ENCODE data around the gene MED16.

MED16 gene

DNA sequence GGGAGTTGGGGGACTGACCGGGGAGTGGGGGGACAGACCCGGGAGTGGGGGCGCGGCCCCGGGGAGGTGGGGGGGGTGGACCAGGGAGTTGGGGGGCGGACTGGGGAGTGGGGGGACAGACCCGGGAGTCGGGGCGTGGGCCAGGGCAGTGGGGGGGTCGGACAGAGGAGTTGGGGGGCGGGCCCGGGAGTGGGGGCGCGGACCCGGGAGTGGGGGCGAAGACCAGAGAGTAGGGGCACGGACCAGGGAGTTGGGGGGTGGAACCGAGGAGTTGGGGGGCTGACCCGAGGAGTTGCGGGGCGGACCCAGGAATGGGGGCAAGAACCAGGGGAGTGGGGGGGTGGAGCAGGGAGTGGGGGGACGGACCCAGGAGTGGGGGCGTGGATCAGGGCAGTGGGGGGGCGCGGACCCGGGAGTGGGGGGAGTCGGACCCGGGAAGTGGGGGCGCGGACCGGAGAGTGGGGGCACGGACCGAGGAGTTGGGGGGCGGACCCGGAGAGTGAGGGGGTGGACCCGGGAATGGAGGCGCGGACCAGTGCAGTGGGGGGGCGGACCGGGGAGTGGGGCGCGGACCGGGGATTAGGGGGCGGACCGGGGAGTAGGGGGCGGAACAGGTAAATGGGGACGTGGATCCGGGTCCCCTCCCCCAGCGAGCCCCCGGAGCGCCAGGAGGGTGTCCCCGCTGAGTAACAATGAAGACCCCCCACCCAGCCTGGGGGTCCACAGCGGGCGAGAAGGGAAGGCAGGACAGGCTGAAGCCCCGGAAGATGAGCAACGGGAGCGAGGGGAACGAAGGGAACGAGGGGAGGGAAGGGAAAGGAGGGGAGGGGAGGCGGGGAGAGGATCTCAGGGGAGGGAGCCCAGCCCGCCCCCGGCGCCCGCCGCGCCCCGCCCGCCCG, 19.4 kb upstream of the MED16 start:
- DNase-seq (ENCODE audit: low read depth in 2 of 2, low spot score in 1 of 2) = no peak

DNA sequence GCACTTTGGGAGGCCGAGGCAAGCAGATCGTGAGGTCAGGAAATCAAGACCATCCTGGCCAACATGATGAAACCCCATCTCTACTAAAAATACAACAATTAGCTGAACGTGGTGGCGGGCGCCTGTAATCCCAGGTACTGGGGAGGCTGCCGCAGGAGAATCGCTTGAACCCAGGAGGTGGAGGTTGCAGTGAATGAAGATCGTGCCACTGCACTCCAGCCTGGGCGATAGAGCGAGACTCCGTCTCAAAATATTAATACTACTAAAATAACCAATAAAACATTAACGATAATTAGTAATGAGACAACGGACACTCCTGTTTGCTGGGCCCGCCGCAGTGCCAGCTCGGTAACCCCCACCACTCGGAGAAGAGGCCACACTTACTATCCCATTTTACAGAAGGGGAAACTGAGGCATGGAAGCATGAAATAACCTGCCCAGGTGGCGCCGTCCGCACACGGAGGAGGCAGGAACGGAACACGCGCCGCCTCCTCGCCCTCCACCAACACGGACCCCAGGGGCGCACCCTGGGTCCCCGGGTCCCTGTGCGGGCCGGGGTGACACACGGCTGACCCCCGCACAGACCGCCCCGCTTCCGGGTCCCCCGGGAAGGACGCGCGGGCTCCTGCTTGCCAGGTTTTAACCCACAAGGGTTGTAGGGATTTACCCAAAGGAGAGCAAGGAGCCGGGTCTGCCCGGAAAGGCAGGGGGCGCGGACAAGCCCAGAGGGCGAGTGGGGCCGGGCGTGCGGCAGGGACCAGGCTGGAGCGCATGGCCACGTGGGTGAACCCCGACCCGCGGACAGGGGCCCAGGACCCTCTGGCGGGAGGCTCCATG, 18.4 kb upstream of the MED16 start:
- DNase-seq (ENCODE audit: low read depth in 2 of 2, low spot score in 1 of 2) = no peak

DNA sequence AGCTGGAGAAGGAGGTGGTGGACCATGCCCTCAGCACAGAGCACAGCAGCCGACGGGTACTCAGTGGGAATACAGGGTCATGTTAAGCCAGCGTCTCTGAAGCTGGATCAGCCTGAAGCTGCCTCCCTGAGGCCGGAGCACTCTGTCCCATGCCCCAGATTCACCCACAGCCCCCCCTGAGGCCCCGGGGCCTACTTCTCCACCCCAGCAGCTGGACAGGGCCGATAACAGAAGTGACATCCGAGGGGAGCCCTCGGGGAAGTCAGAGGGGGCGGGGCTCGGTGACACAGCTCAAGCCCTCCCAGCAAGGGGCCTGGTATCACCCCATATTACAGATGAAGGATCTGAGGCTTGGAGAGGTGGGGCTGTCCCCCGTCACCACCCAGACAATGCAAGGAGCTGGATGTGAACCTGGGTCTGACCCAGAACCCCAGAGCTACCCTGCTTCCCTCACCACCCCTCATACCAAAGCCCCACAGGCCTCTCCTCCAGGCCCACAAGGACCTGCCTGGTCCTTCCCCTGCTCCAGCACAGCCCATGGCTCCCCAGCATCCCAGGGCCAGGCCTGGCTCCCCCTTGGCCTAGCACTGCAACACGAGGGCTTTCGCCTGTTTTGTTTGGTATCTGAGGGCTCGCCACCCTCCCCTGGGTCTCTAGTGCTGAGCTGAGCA, 14.3 kb upstream of the MED16 start:
- no peak for DNase-seq (ENCODE audit: low read depth in 2 of 2, low spot score in 1 of 2)

DNA sequence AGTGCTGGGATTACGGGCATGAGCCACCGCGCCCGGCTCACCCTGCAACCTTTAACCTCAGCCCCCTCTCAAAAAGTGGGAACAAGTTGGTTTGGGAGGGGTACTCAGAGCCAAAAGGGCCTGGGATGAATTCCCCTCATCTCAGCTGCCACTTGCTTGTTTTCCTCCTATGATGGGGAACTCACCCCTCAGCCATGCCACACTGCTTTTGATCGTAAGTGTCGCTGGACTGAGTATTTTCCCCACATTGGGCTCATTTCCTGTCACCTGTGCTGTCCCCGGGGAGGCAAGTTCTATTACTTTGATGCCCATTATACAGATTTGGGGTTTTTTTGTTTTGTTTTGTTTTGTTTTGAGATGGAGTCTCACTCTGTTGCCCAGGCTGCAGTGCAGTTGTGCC, 13.5 kb upstream of the MED16 start:
- no peak for DNase-seq (ENCODE audit: low read depth in 2 of 2, low spot score in 1 of 2)

DNA sequence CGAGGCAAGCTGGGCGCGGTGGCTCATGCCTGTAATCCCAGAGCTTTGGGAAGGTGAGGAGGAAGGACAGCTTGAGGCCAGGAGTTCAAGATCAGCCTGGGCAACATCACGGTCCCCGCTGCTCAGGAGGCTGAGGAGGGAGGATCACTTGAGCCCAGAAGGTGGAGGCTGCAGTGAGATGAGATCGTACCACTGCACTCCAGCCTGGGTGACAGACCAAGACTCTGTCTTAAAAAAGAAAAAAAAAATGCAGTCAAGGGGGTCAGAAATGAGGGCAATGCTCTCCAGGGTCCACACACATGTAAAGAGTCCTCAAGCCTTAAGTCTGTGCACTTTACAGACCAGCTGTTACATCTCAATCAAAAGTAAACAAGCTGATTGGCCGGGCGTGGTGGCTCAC, 11.6 kb upstream of the MED16 start:
- no peak for DNase-seq (ENCODE audit: low read depth in 2 of 2, low spot score in 1 of 2)

DNA sequence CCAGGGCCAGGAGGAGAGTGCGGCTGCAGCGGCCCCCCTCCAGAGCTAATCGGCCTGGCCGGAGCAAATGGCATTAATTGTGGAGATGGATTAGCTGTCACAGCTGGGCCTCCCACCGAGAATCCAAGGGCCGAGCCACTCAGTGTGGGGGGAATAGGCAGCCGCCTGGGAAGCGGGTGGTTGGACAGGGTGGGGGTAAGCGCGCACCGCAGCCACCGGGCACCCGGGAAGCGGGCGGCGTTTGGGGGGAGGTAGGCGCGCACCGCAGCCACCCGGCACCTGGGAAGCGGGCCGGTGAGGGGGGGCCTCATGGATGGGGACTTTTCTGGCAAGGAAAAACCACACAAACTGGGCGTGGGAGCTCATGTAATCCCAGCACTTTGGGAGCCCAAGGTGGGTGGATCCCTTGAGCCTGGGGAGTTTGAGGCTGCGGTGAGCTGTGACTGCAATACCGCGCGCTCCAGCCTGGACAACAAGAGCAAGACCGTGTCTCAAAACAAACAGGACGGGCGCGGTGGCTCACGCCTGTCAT, 10.3 kb upstream of the MED16 start:
- no peak for DNase-seq (ENCODE audit: low read depth in 2 of 2, low spot score in 1 of 2)

DNA sequence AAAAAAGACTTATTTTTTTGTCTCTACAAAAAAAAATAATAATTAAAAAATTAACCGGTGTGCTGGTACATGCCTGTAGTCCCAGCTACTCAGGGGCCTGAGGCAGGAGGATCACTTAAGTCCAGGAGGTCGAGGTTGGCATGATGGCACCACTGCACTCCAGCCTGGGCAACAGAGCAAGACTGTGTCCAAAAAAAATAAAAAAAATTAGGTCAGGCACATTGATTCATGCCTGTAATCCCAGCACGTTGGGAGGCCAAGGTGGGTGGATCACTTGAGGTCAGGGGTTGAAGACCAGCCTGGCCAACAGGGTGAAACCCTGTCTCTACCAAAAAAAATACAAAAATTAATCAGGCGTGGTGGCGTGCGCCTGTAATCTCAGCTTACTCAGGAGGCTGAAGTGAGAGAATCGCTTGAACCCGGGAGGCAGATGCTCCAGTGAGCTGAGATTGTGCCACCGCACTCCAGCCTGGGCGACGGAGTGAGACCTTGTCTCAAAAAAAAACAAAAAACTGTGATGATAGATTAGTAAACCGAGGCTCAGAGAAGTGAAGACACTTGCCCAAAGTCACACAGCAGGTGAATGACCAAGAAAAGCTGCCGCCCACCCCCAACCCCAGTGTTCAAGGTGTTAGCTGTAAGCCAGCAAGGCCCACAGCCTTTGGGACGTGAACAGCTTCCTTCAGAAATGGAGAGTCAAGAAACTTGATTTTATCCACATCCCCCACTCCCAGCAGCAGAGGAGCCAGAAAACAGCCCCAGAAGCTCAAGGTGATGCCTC, 9.6 kb upstream of the MED16 start:
- no peak for DNase-seq (ENCODE audit: low read depth in 2 of 2, low spot score in 1 of 2)

DNA sequence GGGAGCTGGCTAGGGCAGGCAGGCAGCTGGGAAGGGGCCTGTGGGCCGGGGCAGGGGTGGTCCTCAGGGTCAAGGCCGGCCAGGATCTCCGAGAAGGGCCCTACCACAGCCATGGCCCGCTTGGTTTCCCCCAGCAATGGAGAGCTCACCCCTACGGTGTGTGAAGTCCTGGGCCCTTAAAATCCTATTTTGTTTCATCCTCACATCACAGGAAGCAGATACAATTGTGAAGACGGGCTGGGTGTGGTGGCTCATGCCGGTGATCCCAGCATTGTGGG, 9.0 kb upstream of the MED16 start:
- DNase-seq (ENCODE audit: low read depth in 2 of 2, low spot score in 1 of 2) = no peak

DNA sequence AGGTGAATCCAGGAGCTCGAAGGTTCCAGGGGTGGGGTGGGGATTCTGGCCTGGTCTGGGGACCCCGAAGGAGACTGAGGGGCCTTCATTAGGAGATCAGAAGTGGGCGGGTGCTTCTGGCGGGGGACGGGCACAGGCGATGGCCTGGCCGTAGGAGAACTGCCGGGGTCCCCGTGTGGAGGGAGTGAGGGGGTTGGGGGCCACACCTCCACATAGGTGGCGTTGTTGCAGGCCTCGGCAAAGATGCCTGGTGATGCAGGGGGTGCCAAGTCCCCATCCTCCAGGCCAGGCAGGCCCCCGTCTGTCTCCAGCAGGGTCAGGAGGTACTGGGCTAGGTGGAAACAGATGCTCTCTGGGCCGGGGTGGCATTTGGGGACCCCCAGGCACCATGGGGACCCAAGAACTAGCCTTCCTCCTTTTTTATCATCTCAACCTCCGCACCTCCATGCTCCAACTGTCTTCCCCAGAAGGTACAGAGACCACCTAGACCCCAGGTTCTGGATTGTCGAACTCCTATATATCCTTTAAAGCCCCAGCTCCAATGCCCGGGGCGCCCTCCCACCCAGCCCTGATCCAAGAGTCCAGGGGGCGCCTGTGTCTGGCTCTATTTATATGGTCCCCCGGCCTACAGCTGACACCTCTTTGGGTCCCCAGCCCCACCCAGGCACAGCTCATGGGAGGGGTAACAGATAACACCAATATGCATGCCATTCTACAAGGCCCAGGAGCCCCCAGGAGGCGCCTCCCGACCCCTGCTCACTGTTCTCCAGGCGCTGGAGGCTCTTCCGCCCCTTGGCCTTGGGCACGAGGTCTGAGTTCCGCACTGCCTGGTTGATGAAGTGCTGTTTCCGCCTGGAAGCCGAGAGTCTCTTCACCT, 8.5 kb upstream of the MED16 start:
- DNase-seq (ENCODE audit: low read depth in 2 of 2, low spot score in 1 of 2) = no peak

DNA sequence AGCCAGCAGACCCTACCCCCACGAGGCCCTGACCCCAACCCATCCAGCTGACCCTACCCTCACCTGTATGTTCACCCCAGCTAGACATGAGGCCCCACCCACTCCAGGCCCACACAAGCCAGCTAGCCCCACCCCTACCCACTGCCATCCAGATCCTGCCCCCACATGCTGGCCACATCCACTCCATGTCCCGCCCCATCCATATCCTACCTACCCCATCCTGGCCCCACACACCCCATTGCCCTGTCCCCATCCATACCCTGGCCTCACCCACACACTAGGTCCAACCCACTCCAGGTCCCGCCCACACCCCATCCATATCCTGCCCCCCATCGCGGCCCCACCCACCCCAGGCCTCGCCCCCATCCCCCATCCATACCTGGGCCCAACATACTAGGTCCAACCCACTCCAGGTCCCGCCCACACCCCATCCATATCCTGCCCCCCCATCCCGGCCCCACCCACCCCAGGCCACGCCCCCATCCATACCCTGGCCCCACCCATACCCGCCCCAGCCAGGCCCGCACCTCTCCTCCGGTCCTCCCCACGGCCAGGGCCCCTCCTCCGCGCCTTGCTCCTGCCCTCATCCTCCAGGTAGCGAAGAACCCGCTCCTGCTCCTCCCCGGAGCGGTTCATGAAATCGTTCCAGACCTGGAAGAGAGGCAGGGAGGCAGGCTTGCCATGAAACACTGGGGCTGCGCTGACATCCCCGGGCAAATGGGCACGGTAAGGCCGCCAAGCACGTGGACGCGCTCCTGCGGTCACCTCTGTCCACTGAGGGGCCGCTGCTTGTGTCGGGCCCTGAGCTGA, 7.5 kb upstream of the MED16 start:
- no peak for DNase-seq (ENCODE audit: low read depth in 2 of 2, low spot score in 1 of 2)

DNA sequence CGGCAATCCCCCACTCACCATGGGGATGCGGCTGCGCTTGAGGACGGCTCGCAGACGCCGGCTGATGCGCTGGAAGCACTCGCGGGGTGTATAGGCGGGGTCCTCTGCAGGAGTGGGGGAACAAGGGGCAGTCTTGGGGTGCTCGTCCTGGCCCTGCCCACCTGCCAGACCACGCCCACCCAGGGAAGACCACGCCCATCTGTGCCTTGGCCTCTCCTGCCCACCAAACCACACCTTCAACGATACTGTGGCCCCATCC, 7.0 kb upstream of the MED16 start:
- DNase-seq (ENCODE audit: low read depth in 2 of 2, low spot score in 1 of 2) = no peak

DNA sequence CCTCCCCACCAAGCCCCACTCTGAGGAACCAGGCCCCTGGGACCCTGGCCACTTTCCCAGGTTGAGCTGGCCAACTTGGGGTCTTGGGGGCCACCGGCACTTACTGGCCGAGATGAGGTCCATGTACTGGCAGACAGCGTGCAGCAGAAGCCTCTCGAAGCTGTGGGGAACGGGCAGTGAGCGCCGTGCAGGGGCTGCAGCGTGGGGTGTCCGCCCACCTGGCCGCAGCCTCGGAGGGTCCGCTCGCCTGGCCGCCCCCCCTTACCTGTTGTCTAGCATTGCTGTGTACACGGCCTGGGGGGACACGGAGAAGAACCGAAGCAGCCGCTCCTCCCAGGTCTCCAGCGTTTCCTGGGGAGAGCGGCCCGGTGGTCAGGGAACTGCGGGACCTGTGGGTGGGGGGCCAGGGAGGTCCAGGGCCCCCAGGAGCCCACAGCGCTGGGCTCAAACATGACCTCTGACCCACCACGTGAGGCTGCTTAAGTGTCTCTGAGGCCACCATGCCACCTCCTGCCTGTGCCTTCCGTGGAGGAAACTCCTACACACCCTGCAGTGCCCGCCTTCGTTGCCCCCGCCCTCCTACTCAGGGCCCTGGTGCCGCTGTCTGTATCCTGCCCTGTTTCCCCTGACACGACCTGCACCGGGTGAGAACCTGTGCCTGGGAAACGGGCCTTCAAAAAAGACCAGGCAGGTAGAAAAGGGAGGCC, 6.5 kb upstream of the MED16 start:
- no peak for DNase-seq (ENCODE audit: low read depth in 2 of 2, low spot score in 1 of 2)

DNA sequence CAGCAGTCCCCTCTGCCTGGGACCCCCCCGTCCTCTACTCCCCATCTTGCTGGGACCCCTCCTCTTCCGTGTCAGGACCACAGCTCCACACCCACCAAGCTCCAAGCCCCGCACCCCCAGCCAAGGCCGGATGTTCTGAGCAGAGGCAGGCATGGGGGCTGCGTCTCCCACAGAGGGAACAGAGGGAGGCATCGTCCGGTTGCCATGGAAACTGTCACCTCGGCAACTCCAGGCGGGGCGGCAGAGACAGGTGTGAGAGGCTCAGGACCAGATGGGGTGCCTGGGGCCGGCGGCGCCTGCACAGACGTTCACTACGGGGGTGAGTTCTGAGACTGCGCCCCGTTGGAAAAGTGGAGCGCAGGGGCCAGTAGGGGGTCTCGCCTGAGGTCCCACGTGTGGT, 5.7 kb upstream of the MED16 start:
- DNase-seq (ENCODE audit: low read depth in 2 of 2, low spot score in 1 of 2) = no peak

DNA sequence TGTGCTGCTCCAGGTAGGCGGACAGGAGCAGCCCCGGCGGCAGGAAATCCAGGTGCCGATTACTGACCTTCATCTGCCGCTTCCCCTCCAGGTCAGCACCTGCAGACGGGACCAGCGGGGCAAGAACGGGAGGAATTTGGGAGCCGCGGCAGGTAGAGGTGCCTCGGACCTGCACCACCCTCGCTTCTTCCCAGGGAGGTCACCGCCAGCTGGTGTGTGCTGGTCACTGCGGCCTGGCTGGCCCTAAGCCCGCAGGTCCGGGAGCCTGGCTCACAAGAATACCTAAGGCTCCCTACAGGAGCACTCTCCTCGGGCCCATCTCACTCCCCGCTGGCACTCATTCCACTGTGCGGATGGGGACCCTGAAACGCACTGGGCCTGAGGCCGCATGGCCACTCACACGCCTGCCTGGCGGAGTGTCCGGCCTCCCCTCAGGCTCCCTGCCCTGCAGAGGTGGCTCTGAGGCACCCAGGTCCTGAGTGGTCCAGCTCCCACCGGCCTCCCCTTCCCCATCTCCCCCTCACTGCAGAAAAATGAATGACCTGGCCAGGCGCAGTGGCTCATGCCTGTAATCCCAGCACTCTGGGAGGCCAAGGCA, 4.6 kb upstream of the MED16 start:
- no peak for DNase-seq (ENCODE audit: low read depth in 2 of 2, low spot score in 1 of 2)

DNA sequence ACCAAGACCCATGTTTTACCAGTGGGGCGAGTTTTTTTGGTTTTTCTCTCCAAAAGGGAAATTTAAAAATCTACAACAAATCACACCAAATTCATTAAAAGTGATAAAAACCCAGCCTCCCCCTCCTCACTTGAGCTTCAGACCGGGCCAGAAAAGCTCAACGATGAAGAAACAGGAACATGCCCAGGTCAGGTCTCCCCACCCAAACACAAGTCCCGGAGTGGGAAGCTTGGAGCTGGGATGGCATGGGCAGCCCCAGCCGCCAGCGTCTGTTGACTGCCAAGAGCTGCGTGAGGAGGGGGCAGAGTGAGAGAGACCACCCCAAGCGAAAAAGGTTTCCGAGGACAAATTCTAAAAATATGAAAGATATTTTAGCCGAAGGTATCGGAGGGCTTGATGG, 4.0 kb upstream of the MED16 start:
- DNase-seq (ENCODE audit: low read depth in 2 of 2, low spot score in 1 of 2) = no peak

DNA sequence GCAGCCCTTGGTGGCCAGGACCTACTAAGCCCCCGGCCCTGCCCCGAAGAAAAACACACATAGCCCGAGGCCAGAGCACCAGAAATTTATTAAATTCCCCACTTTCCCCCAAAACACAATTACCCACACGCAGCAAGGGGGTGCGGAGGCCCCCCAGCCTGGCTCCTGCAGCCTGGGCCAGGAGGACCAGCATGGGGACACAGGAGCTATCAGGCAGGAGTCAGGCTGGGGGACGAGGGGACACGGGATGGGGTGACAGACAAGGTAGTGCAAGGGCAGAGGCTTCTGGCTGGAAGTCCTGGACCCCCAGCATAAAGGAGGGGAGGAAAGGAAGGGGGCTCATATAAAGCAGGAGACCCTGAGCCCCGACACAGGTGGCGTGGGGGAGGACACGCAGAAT, 3.4 kb upstream of the MED16 start:
- DNase-seq (ENCODE audit: low read depth in 2 of 2, low spot score in 1 of 2) = no peak

DNA sequence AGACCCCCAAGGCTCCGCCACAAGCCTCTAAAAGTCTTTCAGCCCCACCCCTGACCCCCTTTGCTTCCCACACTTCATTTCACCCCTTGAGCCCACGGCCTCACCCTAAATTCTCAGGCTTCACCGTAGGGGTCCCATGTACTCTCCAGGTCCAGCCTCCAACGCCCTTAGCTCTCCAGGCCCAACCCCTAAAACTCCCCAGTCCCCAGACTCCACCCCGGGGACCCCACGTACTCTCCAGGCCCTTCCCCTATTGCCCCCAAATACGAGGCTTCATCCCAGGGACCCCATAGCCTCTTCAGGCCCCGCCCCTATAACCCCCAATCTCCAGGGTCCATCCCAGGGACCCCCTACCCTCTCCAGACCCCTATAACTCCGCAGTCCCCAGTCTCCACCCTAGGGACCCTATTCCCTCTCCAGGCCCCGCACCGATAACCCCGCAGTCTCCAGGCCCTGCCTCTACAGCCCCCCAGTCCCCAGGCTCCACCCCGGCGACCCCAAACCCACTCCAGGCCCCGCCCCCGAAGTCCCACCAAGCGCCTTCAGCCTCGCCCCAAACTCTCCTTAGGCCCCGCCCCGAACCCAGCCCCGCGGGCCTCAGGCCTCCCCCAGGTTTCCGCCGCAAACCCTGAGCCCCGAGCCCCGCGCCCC, 619 bp downstream of the MED16 start:
- no peak for DNase-seq (ENCODE audit: low read depth in 2 of 2, low spot score in 1 of 2)
